Subcutaneous abdominal adipose tissue (tissue), 5 donors: Measurements from ENCODE around the gene PNPLA3.

Experiments
- H3K27ac ChIP-seq: one replicate; pipeline ENCODE4 v1.7.0; 2013; ENCODE audit warnings: low read depth, mild to moderate bottlenecking, inconsistent platforms, low read length, moderate library complexity
- H3K27me3 ChIP-seq, 5 donors: one replicate each; pipeline ENCODE4 v1.7.0; 2013; ENCODE audit warnings: low read length in 5 of 5, inconsistent platforms in 1 of 5; ENCODE audit not compliant: control insufficient read depth in 5 of 5, insufficient read depth in 4 of 5
- H3K36me3 ChIP-seq, 5 donors: one replicate each; pipeline ENCODE4 v1.7.0; 2013; ENCODE audit warnings: low read length in 5 of 5; ENCODE audit not compliant: control insufficient read depth in 5 of 5, insufficient read depth in 5 of 5
- H3K4me1 ChIP-seq, 5 donors: one replicate each; pipeline ENCODE4 v1.7.0; 2013; ENCODE audit warnings: low read length in 5 of 5, mild to moderate bottlenecking in 3 of 5, moderate library complexity in 1 of 5; ENCODE audit not compliant: control insufficient read depth in 5 of 5, insufficient read depth in 5 of 5
- H3K4me3 ChIP-seq, 5 donors: one replicate each; pipeline ENCODE4 v1.7.0; 2013; ENCODE audit warnings: low read length in 5 of 5, low read depth in 1 of 5
- H3K9ac ChIP-seq, 5 donors: one replicate each; pipeline ENCODE4 v1.7.0; 2013; ENCODE audit warnings: low read length in 5 of 5, mild to moderate bottlenecking in 4 of 5, moderate library complexity in 3 of 5
- H3K9me3 ChIP-seq, 5 donors: one replicate each; pipeline ENCODE4 v1.7.0; 2013; ENCODE audit warnings: low read length in 5 of 5; ENCODE audit not compliant: control insufficient read depth in 5 of 5
- donor health status: healthy.
- donor health status: healthy.
- donor health status: healthy.
- donor health status: healthy.
- donor health status: healthy.

PNPLA3 gene

GRCh38 chr22:43988116-43988820 lies 64.7 kb downstream of the PNPLA3 start:
- Histone ChIP-seq H3K27ac (no peak overlapping the region), H3K27me3 (no peaks in the 10 kb centered on the region), H3K9ac (no peak overlapping the region), H3K36me3 (peaks cover 14 to 94% (median 82%) of the 10 kb centered on the region in 5 donors), H3K4me1 (peaks cover 0 to under 1% (median 0%) of the 10 kb centered on the region in 5 donors), H3K4me3 (no peak overlapping the region), H3K9me3 (no peaks in the 10 kb centered on the region)

DNA sequence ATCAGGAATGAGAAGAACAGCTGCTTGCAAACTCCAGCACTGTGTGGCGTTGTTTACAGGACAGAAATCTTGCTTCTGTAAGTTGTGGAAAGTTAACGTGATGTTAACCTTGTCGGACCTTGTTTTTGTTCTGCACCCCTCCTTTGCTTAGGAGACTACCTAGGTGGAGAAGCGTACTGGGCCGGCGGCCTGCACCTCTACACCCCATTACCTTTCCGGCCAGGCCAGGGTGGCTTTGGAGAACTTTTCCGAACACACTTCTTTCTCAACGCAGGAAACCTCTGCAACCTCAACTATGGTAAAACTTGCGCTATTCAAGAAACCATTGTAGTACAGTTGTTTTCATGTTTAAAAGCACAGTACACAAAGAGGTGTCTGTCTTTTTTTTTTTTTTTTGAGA lies 65.4 kb downstream of the PNPLA3 start:
- H3K4me3 ChIP-seq = no peak overlapping the region
- peaks cover 0 to 6% (median 0%) of the 10 kb centered on the region in 5 donors for H3K4me1 ChIP-seq
- peaks cover 13 to 94% (median 80%) of the 10 kb centered on the region in 5 donors for H3K36me3 ChIP-seq
- H3K27ac ChIP-seq = no peak overlapping the region
- H3K9me3 ChIP-seq = no peaks in the 10 kb centered on the region
- H3K27me3 ChIP-seq = no peaks in the 10 kb centered on the region
- H3K9ac ChIP-seq = no peak overlapping the region

GRCh38 chr22:43990044-43990443 lies 66.4 kb downstream of the PNPLA3 start:
- H3K9ac ChIP-seq = no peak overlapping the region
- H3K36me3 ChIP-seq = peaks cover 9 to 94% (median 82%) of the 10 kb centered on the region in 5 donors
- H3K27me3 ChIP-seq = no peaks in the 10 kb centered on the region
- no peak overlapping the region for H3K4me3 ChIP-seq
- H3K9me3 ChIP-seq = no peaks in the 10 kb centered on the region
- peaks cover 0 to 7% (median 0%) of the 10 kb centered on the region in 5 donors for H3K4me1 ChIP-seq
- no peak overlapping the region for H3K27ac ChIP-seq

DNA sequence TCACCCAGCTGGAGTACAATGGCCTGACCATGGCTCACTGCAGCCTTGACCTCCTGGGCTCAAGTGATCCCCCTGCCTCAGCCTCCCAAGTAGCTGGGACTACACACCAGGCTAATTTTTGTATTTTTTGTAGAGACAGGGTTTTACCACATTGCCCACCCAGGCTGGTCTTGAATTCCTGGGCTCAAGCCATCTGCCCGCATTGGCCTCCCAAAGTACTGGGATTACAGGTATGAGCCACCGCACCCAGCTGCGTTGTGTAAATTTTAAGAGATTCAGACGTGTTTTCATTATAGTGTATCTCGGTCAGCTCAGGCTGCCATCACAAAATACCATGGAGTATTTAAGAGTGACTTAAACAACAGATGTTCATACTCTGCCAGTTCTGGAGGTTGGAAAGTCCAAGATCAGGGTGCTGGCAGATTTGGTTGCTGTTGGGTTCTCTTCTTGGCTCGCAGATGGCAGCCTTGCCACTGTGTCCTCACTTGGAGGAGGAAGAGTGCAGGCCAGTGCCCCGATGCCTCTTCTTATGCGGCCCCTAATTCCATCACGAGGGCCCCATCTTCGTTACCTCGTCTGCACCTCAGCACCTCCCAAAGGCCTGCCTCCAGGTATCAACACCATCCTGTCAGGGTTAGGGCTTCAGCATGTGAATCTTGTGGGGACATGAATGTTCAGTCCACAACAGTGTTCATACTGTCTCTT lies 67.9 kb downstream of the PNPLA3 start:
- peaks cover 0 to 14% (median 11%) of the 10 kb centered on the region in 5 donors for H3K4me1 ChIP-seq
- H3K4me3 ChIP-seq = no peak overlapping the region
- H3K36me3 ChIP-seq = peaks cover 8 to 97% (median 82%) of the 10 kb centered on the region in 5 donors
- H3K27ac ChIP-seq = no peak overlapping the region
- H3K27me3 ChIP-seq = no peaks in the 10 kb centered on the region
- H3K9ac ChIP-seq = no peak overlapping the region
- no peaks in the 10 kb centered on the region for H3K9me3 ChIP-seq

- Histone ChIP-seq H3K27me3 (no peaks in the 10 kb centered on the region), H3K27ac (no peak overlapping the region), H3K4me1 (peaks cover 0 to 18% (median 12%) of the 10 kb centered on the region in 5 donors), H3K9ac (no peak overlapping the region), H3K9me3 (no peaks in the 10 kb centered on the region), H3K4me3 (no peak overlapping the region), H3K36me3 (peaks cover 8 to 97% (median 83%) of the 10 kb centered on the region in 5 donors)
Measured at GRCh38 chr22:43992331-43992821, 68.8 kb downstream of the PNPLA3 start.

- Histone ChIP-seq H3K36me3 (peaks cover 6 to 96% (median 81%) of the 10 kb centered on the region in 5 donors), H3K4me3 (no peak overlapping the region), H3K27me3 (no peaks in the 10 kb centered on the region), H3K4me1 (peaks cover 0 to 18% (median 12%) of the 10 kb centered on the region in 5 donors), H3K9ac (no peak overlapping the region), H3K9me3 (no peaks in the 10 kb centered on the region), H3K27ac (no peak overlapping the region)
Measured at GRCh38 chr22:43993072-43993760, 69.6 kb downstream of the PNPLA3 start.

GRCh38 chr22:43994006-43994405 lies 70.4 kb downstream of the PNPLA3 start:
- Histone ChIP-seq H3K4me1 (peaks cover 0 to 18% (median 12%) of the 10 kb centered on the region in 5 donors), H3K27ac (no peak overlapping the region), H3K36me3 (peaks cover 0 to 96% (median 81%) of the 10 kb centered on the region in 5 donors), H3K27me3 (no peaks in the 10 kb centered on the region), H3K9ac (no peak overlapping the region), H3K4me3 (no peak overlapping the region), H3K9me3 (no peaks in the 10 kb centered on the region)

DNA sequence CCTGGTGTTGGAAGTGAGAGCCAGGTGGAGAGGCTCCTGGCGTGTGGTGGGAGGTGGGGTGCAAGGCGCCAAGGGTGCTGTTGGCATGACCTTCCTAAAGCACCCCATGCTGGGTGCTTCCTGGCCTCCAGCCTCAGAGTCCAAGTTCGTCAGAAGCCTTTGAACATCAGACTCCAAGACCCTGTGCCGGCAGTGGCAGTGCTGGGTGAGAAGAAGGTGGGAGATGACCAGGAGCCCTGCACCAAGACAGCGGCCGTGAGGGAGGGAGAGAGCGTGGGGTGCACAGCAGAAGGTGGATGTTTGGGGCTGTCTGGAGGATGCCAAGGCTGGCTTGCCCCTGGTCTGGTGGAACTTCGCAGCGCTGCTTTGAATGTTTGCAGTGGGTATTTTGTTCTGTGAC lies 70.8 kb downstream of the PNPLA3 start:
- H3K36me3 ChIP-seq = peaks cover 0 to 96% (median 81%) of the 10 kb centered on the region in 5 donors
- no peak overlapping the region for H3K27ac ChIP-seq
- H3K4me1 ChIP-seq = peaks cover 0 to 18% (median 12%) of the 10 kb centered on the region in 5 donors
- no peak overlapping the region for H3K9ac ChIP-seq
- H3K4me3 ChIP-seq = no peak overlapping the region
- H3K27me3 ChIP-seq = no peaks in the 10 kb centered on the region
- no peaks in the 10 kb centered on the region for H3K9me3 ChIP-seq

DNA sequence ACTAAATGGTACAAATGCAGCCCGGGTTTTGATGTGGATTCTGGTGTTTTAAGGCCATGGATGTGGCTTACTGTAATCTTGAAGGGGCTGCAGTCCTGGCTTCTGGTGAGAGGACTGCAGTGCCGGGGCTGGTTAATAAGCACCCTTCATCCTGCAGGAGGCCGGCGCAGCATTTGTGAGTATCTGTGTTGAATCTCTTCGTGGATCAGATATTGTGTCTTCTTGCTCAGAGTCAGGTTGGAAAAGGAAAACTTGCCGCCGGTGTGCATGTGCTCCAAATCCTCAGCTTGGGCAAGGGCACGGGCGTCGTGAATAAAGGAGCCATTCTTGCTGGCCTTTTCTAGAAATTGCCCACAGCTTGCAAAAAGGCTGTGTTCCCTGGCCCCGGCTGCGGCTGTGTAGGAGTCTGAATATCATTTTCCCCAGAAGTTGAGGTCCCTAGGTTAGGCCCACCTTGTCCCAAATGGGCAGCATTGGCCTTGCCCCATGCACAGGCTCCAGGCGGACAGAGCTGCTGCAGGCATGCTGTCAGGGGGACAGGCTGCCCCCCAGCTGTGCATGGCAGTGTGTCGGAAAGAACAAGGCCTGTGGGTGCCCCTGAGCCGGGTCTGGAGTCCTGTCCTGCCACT lies 71.6 kb downstream of the PNPLA3 start:
- Histone ChIP-seq H3K36me3 (peaks cover 0 to 90% (median 73%) of the 10 kb centered on the region in 5 donors), H3K4me3 (peak overlapping the region in 1 of 5 donors; percentile 52), H3K27me3 (no peaks in the 10 kb centered on the region), H3K4me1 (peaks cover 0 to 18% (median 12%) of the 10 kb centered on the region in 5 donors), H3K9me3 (no peaks in the 10 kb centered on the region), H3K9ac (no peak overlapping the region), H3K27ac (no peak overlapping the region)
